Myocyte (in vitro differentiated cells): Measurements from ENCODE around the gene EBI3. TPM values are rescaled to one million over a fixed set of nuclear protein-coding genes. Genes with fewer than 3 reads are reported as not detected.
"Not testable (repeated sequence)": the region's sequence is repeated elsewhere in the genome, so short reads cannot be mapped to it uniquely, and the experiment has no call there.

Experiments
- DNase-seq: peaks from one replicate; pipeline ENCODE4 v3.0.0-alpha.2; 2012; ENCODE audit warnings: low read depth
- total RNA-seq: library from RNA; depleted of rRNA; stranded (reverse); fragments of >200 nt; gene quantifications from 2 replicates; pipeline ENCODE4 v1.2.3, GENCODE V29; 2014

The EBI3 gene
- total RNA-seq, 1 donor from 2014 or later: 0.11 TPM

- DNase-seq: peak; percentile 51
Observed at GRCh38 chr19:4233282-4233853, 4.0 kb downstream of the EBI3 start.

GRCh38 chr19:4234142-4234861 lies 5.0 kb downstream of the EBI3 start:
- no peak for DNase-seq

GRCh38 chr19:4234862-4235201 lies 5.5 kb downstream of the EBI3 start:
- no peak for DNase-seq

GRCh38 chr19:4237510-4237909 lies 8.2 kb downstream of the EBI3 start:
- not testable (repeated sequence) for DNase-seq

DNA sequence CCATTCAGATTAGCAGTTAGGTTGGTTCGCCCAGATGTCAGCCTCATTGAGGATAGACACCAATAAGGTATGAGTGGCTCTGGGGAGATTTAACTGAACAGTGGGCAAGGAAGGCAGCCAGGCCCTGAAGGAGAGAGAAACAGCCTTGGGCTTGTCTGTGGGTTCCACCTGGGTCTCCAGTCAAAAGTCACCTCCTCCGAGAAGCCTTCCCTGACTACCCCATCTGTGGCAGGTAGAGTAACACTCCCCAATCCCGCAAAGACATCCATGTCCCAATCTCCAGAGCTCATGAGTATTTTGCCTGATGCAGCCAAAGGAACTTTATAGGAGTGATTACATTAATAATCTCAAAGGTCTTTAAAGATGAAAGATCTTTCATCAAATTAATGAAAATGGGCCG lies 9.5 kb downstream of the EBI3 start:
- no peak for DNase-seq

- no peak for DNase-seq
Observed at GRCh38 chr19:4241824-4242430, 12.6 kb downstream of the EBI3 start.

- not testable (repeated sequence) for DNase-seq
Observed at GRCh38 chr19:4245938-4246337, 16.6 kb downstream of the EBI3 start.

DNA sequence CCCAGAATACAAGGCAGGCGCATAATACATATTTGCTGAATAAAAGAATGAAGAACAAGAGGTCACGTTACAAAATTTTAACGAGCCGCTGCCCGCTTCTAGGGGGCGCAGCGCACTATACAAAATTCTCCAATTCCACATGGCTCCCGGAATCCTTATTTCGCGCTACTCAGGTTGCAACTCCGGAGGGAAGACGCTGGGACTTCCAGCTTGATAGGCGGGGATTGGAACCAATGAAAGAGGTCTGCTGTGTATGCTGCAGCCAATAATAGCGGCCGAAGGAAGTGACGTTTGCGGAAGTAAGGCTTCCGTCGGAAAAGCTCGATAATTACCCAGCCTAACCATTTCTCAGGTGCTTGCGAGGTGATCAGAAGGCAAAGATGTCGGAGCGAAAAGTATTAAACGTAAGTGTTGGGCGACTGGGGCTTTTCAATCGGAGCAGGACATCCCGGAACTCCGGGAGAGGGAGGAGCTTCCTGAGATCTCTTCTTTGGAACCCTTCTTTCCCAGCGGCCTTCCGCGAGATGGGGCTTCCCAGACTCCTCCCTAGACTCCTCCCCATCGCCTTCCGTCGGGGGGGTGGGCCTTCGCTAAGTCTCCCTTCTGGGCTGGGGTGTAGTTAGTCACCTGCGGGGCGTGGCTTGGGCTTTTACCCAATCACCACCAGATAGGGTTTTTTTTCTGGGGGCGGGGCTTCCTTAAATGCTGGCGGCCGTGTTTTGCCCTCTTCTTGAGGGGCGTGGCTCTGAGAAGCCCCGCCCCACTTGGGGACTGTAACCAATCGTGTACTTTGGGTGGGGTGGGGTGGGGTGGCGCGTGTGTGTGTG lies 17.7 kb downstream of the EBI3 start, which contains the start of gene YJU2:
YJU2 (plus strand) TSS at position 314 of the 827 bp plus-strand sequence; CDS start at position 381, 67 bp downstream.
- peak; percentile 100 for DNase-seq

DNA sequence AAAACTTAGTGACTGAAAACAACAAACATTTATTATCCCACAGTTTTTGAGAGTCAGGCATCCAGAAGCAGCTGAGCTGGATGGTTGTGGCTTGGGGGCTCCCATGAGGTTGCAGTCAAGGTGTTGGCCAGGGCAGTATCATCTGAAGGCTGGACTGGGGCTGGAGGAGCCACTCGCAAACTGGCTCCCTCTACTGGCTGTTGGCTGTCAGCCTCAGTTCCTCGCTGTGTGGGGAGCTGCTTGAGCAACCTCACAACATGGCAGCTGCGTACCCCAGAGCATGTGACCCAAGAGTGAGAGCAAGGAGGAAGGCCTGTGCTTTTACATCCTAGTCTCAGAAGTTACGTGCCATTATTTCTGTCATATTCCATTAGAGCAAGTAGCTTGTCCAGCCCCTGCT lies 27.2 kb downstream of the EBI3 start:
- DNase-seq: no peak

- DNase-seq: no peak
Observed at GRCh38 chr19:4257025-4257424, 27.7 kb downstream of the EBI3 start.

GRCh38 chr19:4258181-4258580 lies 28.9 kb downstream of the EBI3 start:
- DNase-seq: no peak

DNA sequence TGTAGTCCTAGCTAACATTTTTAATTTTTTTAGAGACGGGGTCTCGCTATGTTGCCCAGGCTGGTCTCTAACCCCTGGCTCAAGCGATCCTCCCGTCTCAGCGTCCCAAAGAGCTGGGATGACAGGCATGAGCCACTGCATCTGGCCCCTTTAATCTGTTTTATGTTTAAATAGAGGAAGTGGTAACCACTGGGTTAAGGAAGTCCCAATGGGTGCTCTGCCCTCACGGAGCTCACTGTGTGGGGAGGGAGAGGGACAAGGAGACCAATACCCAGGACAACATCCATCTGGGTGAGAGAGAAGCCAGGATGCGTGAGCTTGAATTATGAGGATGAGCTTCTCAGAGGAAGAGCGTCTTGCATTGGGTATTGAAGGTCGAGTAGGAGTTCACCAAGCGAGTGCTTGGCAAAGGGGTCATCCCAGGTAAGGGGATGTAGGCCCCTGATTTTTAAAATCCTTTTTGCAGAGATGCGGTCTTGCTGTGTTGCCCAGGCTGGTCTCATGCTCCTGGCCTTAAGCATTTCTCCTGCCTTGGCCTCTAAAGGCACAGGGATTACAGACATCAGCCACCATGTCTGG lies 31.4 kb downstream of the EBI3 start:
- no peak for DNase-seq

- no peak for DNase-seq
Observed at GRCh38 chr19:4264812-4265211, 35.5 kb downstream of the EBI3 start.

DNA sequence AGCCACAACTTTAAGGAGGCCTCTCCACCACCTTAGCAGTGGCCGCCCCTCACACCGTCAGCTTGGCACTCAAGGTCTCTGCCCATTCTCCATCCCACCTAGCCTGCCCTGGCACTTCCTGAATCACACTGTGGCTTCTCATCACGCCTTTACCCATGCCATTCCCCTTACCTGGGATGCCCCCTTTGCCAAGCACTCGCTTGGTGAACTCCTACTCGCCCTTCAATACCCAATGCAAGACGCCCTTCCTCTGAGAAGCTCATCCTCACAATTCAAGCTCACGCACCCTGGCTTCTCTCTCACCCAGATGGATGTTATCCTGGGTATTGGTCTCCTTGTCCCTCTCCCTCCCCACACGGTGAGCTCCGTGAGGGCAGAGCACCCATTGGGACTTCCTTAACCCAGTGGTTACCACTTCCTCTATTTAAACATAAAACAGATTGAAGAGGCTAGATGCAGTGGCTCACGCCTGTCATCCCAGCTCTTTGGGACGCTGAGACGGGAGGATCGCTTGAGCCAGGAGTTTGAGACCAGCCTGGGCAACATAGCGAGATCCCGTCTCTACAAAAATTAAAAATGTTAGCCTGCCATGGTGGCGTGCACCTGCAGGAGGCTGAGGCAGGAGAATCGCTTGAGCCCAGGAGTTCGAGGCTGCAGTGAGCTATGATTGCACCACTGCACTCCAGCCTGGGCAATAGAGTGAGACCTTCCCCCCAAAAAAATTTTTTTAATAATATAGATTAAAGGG lies 37.1 kb downstream of the EBI3 start:
- no peak for DNase-seq

- DNase-seq: peak; percentile 69
Observed at GRCh38 chr19:4267101-4267900, 38.0 kb downstream of the EBI3 start.

GRCh38 chr19:4267901-4268815 lies 38.8 kb downstream of the EBI3 start:
- DNase-seq: no peak

- DNase-seq: no peak
Observed at GRCh38 chr19:4268816-4269430, 39.6 kb downstream of the EBI3 start.

- DNase-seq: no peak
Observed at GRCh38 chr19:4272894-4273293, 43.6 kb downstream of the EBI3 start.
